GM19455 (cell line): ENCODE data around the gene VPS8.
"Not testable (repeated sequence)": the region's sequence is repeated elsewhere in the genome, so short reads cannot be mapped to it uniquely, and the experiment has no call there.

Source experiments
- ATAC-seq: cut with Tn5 transposase; IDR thresholded peaks from one replicate; pipeline ENCODE4 v1.9.1; 2021; ENCODE audit not compliant: unreplicated experiment

Gene VPS8

DNA sequence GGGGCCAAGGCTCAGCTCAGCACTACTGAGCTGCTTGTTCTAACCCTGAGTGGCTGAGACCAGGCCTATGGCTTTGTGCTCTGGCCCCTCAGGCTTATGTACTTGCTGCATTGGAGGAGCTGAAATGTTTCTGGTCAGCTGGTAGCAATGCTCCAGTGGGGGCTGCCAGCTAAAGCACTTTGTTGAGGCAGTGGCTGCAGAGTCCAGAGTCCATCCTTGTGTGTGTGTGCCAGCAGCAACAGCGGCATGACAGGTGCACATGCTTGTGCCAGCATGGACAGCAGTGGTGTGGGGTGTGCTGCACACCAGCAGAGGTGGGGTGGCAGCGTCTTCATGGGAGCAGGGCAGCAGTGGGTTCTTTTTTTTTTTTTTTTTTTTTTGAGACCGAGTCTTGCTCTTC is 169.1 kb downstream of the VPS8 start:
- ATAC-seq: no peak

DNA sequence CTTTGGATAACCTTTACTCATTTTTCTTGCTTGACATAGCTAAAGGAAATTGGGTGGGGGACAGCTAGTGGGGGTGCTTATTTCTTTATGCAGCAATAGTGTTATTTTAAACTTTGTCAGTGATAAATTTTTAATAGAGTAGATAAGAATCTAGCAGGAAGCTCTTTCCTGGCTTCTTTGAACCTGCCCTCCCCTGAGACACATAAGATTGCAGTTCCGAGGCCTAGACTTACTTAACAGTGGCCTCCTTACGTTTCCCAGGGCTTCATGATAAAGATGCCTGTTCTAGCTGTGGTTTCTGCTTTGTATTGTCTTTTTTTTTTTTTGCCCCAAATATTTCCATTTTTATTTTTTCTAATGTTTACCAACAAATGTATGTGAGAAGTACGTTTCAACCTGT is 170.1 kb downstream of the VPS8 start:
- no peak for ATAC-seq

DNA sequence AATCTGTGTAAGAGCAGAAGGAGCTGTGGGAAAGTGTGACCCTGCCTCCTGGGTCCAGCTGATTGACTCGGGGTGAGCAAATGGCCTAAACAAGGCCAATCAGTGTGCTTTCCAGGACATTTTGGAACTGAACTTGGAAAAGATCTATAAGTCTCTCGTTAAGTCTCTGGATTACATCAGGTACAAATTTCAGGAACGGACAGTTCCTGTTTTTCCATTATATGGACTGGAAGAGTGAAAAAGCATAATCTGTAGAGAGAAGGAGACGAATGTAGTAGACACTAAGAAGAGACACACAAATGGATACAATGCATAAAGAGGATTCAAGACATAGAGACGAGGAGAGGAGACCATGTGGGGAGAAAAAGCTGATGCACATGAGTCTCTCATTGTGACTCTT is 173.6 kb downstream of the VPS8 start:
- ATAC-seq: no peak

DNA sequence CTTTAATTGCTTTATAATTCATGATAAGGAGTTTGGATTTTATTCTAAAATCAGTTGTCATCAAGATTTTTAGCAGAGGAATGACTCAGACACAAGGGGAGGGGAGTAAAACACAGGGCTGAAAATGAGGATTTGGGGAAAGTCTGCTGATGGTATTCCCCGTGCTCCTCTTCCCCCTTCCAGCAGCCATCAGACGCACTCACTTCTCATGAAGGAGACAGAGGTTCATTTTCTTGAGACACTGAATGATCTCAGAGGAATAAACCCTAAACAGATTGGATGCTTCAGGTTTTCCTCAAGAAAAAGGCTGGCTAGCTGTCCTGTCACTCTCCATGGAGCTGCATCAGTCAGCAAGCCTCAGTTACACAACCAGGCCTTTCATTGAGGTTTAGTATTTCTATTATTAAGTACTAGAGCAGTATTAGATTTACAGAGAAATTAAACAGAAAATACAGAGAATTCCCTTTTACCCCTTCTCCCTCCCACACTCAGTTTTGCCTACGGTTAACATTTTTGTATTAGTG is 174.5 kb downstream of the VPS8 start:
- no peak for ATAC-seq

DNA sequence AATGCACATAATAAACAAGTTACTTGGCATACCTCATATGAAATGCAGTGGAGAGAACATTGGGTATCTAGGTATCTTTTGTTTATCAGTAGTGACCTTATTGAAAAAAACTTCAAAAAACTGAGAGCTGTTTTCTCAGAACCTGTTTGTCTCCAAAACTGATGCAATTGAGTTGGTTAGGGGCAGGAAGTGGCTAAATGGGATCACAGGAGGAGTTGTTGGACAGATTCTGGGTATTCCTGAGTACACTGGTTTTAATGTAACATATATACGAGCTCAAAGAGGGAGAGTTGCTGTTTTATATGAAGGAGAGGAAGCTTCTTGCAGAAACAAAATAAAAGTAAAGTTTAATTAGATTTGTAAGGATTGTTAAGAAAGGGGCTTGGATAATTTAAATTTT is 181.4 kb downstream of the VPS8 start:
- no peak for ATAC-seq

DNA sequence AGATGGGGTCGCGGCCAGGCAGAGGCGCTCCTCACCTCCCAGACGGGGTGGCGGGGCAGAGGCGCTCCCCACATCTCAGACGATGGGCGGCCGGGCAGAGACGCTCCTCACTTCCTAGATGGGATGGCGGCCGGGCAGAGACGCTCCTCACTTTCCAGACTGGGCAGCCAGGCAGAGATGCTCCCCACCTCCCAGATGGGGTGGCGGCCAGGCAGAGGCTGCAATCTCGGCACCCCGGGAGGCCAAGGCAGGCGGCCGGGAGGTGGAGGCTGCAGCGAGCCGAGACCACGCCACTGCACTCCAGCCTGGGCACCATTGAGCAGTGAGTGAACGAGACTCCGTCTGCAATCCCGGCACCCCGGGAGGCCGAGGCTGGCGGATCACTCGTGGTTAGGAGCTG is 191.9 kb downstream of the VPS8 start:
- ATAC-seq: not testable (repeated sequence)

DNA sequence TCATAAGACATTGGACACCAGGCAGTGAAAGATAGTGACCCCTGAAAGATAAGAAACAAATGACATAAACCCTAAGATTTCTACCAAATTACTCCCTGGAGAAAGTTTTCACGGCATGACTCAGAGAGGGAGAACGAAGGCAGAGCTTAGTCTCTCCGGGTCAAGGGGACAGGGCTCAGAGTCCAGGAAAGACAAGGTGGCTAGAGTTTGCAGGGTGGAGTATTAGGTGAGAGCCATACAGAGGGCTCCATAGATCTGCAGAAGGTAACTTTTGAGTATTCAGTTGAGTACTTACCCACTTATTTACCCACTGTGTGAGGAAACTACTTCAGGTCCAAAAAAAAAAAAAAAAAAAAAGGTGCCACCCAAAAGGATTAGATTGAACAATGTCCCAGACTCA is 197.7 kb downstream of the VPS8 start:
- no peak for ATAC-seq

DNA sequence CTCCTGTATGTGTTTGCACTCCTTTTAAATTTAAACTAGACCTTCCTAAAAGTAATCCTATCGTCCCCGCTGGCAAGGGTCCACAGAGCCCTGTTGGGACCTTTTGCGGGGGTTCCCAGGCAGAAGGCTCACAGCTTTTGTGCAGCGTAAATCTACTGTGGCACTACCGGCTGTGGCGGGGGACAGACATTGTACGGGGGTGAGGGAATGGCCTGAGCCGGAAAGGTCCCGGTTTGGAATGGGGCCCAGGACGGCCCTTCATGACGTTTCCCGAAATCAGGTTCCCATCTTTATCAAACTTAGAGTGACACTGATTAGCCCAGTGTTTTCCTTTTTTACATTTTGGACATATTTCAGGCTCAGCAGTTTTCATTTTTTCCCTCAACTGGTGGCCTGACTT is 205.6 kb downstream of the VPS8 start:
- not testable (repeated sequence) for ATAC-seq

DNA sequence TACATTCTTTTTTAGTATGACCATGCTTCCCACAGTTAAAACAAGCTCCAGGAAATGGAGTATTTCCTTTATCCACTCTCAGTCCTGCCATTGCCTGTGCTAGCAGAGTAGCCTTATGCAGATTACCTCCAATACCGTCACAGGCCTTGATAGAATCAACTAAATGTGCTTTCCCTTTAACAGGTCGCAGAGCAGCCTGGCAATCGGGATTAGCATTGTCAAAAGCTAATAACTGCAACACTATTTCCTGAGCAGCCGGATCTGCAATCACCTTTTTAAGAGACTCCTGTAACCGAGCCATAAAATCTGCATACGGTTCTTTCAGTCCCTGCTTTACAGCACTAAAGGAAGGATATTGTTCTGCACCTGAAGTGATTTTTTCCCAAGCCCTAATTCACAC is 206.0 kb downstream of the VPS8 start:
- ATAC-seq: not testable (repeated sequence)

DNA sequence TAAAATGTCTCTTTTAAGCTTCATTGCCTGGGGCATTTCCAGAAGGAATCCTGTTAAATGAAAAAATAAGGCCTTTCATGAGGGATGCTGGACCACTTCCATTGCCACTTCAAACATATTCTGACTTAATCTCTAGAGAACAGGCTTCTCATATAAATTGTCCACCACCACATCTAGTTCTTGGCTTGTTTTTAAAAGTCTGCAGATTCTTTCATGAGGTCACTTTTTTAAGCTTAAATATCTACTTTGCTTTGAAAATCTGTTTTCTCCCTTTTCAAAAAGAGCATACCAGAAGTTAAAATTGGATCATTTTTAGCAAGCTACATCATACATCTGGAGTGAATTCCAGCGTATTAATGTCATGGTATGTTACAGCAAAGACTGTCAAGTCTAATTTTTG is 209.3 kb downstream of the VPS8 start:
- no peak for ATAC-seq

DNA sequence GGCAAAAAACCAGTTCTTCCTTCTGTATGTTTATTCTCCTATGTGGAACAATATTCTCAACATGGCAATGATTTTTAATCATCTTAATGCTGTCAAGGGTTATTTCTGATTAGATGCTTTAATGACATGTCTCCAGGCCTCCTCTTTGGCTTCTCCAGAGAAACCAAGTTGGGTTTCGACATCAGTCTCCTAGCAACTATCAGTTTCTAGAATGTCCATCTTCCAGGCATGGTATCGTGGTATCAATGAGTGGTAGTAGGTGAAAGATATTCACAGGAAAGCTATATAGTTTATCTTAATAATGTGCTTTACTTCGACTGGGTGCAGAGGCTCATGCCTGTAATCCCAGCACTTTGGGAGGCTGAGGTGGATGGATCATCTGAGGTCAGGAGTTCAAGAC is 212.4 kb downstream of the VPS8 start:
- no peak for ATAC-seq

DNA sequence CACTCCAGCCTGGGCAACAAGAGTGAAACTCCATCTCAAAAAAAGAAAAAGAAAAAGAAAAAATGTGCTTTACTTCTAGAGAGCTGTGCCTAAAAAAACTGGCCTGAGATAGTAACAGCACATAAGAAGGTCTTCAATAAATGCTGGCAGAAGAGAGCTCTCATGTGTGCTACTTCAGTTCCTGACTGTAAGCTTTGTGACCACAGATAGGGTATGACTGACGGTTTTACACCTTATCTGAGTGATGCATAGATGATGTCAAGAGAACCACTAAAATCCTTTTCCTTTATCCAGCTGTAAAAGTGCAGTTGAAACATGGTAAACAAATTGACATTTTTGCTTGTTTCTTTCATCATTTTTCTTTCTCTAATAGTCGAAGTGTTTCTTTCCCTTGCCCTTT is 213.0 kb downstream of the VPS8 start:
- ATAC-seq: no peak

DNA sequence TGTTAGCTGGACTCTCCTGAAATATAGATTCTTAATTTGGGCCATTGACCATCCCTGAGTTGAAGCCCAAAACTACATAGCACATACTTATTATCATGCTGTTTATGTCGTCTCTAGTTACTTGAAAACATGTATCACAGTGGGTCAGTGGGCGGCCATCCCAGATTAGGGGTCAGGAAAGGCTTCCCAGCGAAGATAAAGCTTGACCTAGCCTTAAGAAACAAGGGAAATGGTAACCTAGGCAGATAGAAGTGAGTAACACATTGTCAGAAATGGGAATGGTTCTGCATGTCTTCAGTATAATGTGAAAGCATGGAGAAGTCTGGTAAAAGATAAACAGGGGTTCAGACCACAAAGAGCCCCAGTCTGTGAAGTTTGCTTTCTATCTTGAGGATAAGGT is 216.2 kb downstream of the VPS8 start:
- no peak for ATAC-seq

DNA sequence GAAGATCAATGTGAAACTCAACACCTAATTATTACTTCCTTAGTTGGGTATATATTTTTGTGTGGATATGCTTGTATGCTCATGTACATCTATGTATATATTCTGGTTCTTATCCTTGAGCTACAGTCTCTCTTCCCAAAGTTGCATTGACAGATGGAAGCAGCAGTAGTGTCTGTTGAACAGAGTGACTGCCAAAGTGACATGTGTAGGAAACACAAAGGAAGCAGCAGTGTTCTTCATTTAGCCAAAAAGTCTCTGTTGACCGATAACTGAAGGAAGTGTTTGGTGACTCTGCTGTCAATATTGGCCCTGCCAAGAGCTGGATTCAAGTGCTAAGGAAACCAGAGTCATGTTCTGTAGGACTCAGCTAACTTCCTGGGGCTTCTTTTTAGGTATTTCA is 217.1 kb downstream of the VPS8 start:
- no peak for ATAC-seq

DNA sequence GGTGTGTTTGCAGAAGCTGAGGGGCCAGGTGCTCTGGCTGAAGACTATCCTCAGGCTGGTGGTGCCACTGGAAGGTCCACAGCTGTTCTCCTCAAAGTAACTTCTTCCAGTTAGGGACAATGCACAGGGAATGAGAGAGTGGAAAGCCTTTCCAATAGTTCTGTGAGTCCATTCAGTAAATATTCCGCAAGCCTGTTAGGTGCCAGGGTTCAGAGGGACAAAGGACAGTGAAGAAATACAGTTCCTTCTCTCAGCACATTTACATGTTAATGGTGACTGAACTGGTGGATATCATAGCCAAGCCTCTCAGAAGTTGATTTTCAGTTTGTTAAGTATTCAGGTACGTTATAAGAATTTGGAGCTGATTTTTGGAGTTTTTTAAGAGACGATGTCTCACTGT is 218.4 kb downstream of the VPS8 start:
- no peak for ATAC-seq

DNA sequence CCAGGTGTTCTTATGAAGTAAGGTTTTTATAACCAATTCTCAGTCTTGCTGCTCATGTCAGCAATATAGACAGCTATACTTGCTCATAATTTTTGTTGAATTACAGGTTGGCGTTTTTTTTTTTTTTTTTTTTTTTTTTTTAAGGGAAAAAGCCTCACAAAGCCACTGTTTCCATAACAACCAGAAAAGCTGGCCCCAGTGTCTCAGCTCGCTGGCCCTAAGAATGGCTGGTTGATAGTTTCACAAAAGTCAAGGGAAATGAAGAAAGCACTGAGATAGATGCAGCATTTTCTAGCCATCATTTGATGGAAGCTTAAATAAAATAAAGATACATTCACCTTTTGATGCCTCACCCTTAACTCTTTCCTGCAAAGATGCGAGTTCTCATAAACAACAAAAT is 219.0 kb downstream of the VPS8 start:
- no peak for ATAC-seq

DNA sequence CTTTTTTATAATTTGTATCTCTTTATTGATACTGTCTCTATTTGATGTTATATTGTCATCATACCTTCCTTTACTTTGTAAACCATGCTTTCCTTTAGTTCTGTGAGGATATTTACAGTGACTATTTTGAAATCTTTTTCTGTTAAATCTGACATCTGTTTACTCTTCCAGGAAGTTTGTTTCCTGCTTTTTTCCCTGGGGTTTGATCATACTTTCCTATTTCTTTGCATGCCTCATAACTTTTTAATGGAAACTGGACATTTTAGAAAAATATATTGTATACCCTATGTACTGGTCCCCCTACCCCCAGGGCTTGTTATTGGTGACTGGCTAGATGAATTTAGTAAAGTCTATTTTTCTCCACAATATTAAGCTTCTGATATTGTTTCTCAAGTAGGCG is 225.8 kb downstream of the VPS8 start:
- ATAC-seq: no peak

DNA sequence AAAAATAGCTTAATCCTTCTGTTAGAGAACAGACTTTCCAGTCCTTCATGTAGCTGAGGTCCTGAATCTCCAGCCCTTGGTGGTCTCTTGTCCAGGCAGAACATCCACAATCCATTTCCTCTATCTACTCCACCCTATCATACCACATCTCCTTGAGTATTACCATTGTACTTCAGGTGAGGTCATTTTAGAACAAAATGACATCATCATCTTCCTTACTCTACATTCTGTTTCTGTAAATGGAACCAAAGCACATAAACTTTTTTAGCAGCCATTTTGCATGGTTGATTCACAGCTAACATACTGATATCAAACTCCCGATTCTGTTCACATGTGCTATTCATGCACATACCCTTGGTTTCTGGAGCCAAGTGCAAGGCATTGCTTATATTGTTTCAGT is 228.5 kb downstream of the VPS8 start:
- no peak for ATAC-seq

DNA sequence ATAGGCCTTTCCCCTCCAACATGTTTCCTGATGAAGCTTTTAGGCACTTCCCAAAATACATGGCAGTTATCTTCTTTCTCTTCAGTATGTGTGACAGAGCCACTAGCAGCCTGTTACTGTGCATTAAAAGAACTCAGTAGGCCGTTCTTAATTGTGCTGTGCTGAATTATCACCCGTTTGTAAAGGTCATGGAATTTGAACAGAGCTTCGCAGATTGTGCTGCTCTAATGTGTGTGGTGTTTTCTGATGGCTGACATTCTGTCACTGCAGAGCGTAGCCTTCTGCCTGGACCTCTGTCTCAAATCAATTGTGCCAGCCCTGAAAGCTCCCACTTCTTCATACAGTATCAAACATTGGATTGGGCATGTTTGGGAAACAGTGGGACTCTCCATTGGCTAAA is 229.6 kb downstream of the VPS8 start:
- no peak for ATAC-seq

DNA sequence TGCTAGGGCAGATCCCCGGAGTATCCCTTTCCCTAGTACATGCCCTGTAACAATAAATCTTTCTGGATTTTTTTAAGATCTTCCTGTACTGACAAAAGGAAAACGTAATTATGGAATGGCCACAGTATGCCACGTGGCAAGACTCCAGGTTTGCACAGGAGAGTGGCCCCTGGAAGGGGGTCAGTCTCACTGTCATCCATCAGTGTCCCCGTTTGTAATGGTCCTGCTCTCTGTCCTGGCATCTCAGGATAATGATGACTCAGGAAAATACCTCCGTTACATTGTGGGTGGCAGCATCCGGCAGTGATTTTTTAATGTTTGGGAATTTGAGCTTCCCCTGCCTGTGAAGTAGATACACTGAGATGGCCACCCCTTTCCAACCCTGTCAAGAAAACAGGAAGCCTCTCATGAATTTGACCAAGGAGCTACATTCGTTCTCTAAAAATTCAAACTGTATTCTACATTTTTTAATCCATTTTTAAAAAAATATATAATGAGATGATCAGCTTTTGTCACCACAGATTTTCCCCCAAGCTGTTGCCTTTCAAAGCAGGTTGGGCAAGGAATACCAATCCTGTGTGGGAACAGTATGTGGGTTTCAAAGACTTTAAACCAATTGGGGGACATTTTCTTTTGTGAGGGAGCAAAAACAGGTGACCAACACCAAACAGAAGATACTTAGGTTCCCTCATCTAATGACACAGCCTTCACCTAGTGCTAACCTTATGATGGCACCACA is 230.5 kb downstream of the VPS8 start:
- ATAC-seq: no peak

DNA sequence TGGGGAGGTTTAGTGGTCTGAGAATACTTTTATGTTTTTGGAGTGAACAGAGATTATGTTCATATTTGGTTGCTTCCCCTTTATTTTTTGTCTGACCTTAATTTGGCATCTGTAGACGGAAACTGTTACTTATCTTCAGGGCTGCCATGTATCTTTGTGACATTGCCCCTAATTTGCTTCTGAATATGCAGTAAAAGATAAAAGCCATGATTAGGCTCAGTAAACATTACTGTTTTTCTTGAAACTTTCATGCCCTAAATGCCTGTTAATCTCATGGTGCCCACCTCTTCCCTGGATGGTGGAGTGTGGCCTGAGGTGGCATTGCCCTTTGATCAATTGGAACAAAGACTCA is 234.2 kb downstream of the VPS8 start:
- no peak for ATAC-seq

DNA sequence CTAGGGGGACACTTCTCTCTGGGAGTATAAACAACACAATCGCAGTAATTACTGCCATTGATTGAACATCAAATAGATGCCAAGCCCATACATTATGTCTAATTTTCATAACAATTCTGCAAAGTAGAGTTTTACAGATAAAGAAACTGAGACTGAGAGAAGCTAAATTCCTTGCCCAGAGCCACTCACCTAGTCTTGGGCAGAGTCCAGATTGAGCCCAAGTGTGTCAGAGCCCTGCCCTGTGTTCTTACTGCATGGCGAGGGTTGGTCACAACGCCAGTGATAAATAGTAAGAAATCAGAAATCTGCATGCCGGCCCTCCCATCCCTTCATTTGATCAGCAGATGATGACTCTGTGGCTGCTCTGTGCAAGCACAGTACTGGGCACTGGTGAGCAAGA is 234.6 kb downstream of the VPS8 start:
- ATAC-seq: no peak

DNA sequence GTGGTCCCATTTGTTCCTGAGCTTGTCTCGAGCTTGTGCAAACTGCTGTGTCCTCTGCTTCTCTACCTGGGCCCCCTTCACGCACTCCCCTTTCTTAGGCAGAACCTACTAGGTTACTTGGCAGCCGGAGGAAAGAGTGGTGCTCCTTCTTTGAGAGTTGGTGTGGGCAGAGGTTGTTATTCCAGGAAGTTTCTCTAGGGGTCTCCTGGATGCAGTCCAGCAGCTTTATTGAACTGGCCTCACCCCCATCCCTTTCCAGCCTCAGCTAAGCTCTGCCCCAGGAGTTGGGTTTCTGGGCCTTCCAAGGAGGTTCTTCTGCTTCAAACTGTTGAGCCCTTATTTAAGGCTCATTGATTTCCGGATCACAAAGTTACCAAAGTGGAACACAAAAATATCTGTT is 237.7 kb downstream of the VPS8 start:
- ATAC-seq: no peak
